Endothelial cell of umbilical vein (primary cell): Measurements from ENCODE around the gene GPR108. TPM values are rescaled to one million over a fixed set of nuclear protein-coding genes. Genes with fewer than 3 reads are reported as not detected.

Experiments used
- BruUV-seq: library from RNA; stranded (reverse); fragments of 400-500 nt; replicated peaks from 2 replicates; lab custom pipeline; 2021; lab: Mats Ljungman, UMichigan
- CTCF ChIA-PET: fragments of 300-600, 350-600 bp; sonication (Branson Sonifier 250); formaldehyde crosslinking; loops from one replicate; lab custom pipeline; 2021; ENCODE audit warnings: antibody characterized with exemption, inconsistent platforms; lab: Charles Lee
- POLR2A ChIA-PET: fragments of 300-600, 350-600 bp; sonication (Branson Sonifier 250); formaldehyde crosslinking; loops from one replicate; lab custom pipeline; 2021; ENCODE audit warnings: antibody characterized with exemption, inconsistent platforms; lab: Charles Lee
- DNase-seq: peaks from one replicate; pipeline ENCODE4 v3.0.0-alpha.2; 2011; ENCODE audit warnings: low read depth, low spot score
- FAIRE-seq: peaks from 2 replicates; lab custom pipeline; 2011; peaks lifted over from hg19 to GRCh38; lab: Jason Lieb, UNC
- H2AFZ ChIP-seq: 2 replicates; pipeline ENCODE4 v1.6.0; 2012; ENCODE audit warnings: low read depth, low read length, control low read depth, inconsistent platforms
- H3K27ac ChIP-seq: 2 replicates; pipeline ENCODE4 v1.5.1; 2011; ENCODE audit warnings: low read depth, mild to moderate bottlenecking, control low read depth, low read length, moderate library complexity; ENCODE audit not compliant: insufficient read depth
- H3K27me3 ChIP-seq, 2 experiments: 2 replicates each; pipeline versions ENCODE4 v1.6.0 to v1.6.1; 2011; ENCODE audit warnings: low read length in 2 of 2, mixed read lengths in 1 of 2; ENCODE audit not compliant: control insufficient read depth in 2 of 2, insufficient read depth in 2 of 2
- H3K36me3 ChIP-seq, 2 experiments: 2 replicates in 1 of 2; 3 replicates in 1 of 2; pipeline ENCODE4 v1.5.1; 2011; ENCODE audit warnings: low read length in 2 of 2, mild to moderate bottlenecking in 1 of 2, moderate library complexity in 1 of 2; ENCODE audit not compliant: control insufficient read depth in 2 of 2, insufficient read depth in 2 of 2; ENCODE audit errors: extremely low read depth in 1 of 2
- H3K4me1 ChIP-seq: 3 replicates; pipeline ENCODE4 v1.5.1; 2011; ENCODE audit warnings: mild to moderate bottlenecking, low read length; ENCODE audit not compliant: control insufficient read depth, insufficient read depth; ENCODE audit errors: extremely low read depth
- H3K4me2 ChIP-seq: 2 replicates; pipeline ENCODE4 v1.6.1; 2011; ENCODE audit warnings: low read length, control low read depth, mixed read lengths; ENCODE audit not compliant: insufficient read depth
- H3K4me3 ChIP-seq, 3 experiments: fragments of 200-600 bp in 1 of 3; sonication (generic), shearing (Covaris generic) in 1 of 3; replicated peaks in 1 of 3; 2 replicates each; pipeline ENCODE4 v1.5.1; 2011 to 2016; ENCODE audit warnings: control low read depth in 3 of 3, low read length in 3 of 3, mild to moderate bottlenecking in 2 of 3, inconsistent platforms in 1 of 3, low read depth in 1 of 3, moderate library complexity in 1 of 3; ENCODE audit not compliant: insufficient read depth in 1 of 3
- H3K79me2 ChIP-seq: 2 replicates; pipeline ENCODE4 v1.6.0; 2012; ENCODE audit warnings: low read length, inconsistent platforms; ENCODE audit not compliant: control insufficient read depth, insufficient read depth
- H3K9ac ChIP-seq: replicated peaks from 2 replicates; pipeline ENCODE3; 2011; ENCODE audit warnings: low read length, control low read depth; ENCODE audit not compliant: insufficient read depth; ENCODE audit errors: extremely low read depth
- H3K9me1 ChIP-seq: replicated peaks from 3 replicates; pipeline ENCODE4 v1.6.0; 2011; ENCODE audit warnings: mild to moderate bottlenecking, low read length; ENCODE audit not compliant: control insufficient read depth, insufficient read depth; ENCODE audit errors: extremely low read depth
- H3K9me3 ChIP-seq: replicated peaks from 2 replicates; pipeline ENCODE4 v1.5.1; 2012; ENCODE audit warnings: low read length, inconsistent platforms; ENCODE audit not compliant: control insufficient read depth, insufficient read depth
- H4K20me1 ChIP-seq: replicated peaks from 2 replicates; pipeline ENCODE3; 2011; ENCODE audit warnings: mild to moderate bottlenecking, low read length; ENCODE audit not compliant: control insufficient read depth, insufficient read depth; ENCODE audit errors: extremely low read depth
- EZH2 ChIP-seq: IDR thresholded peaks from 2 replicates; pipeline ENCODE4 v1.6.1; 2012; ENCODE audit warnings: borderline replicate concordance, low read depth, mild to moderate bottlenecking, moderate library complexity, low read length, inconsistent platforms; ENCODE audit not compliant: severe bottlenecking
- FOS ChIP-seq: IDR thresholded peaks from 2 replicates; pipeline ENCODE4 v1.6.1; 2011; ENCODE audit warnings: mild to moderate bottlenecking, low read length, moderate library complexity, borderline replicate concordance; ENCODE audit not compliant: insufficient read depth
- GATA2 ChIP-seq: IDR thresholded peaks from 2 replicates; pipeline ENCODE4 v1.7.0; 2011; ENCODE audit warnings: low read depth, mild to moderate bottlenecking, moderate library complexity, mixed read lengths, low read length; ENCODE audit not compliant: insufficient read length, insufficient read depth
- JUN ChIP-seq: IDR thresholded peaks from 2 replicates; pipeline ENCODE4 v1.6.1; 2011; ENCODE audit warnings: borderline replicate concordance, low read depth; ENCODE audit not compliant: insufficient read length, insufficient read depth
- MYC ChIP-seq: IDR thresholded peaks from one replicate; pipeline ENCODE4 v1.6.1; 2011; ENCODE audit warnings: mild to moderate bottlenecking, low read depth, low read length
- POLR2A ChIP-seq: IDR thresholded peaks from 2 replicates; pipeline ENCODE4 v1.6.1; 2012; ENCODE audit warnings: low read depth, mild to moderate bottlenecking, control low read depth, low read length
- POLR2AphosphoS5 ChIP-seq: IDR thresholded peaks from 2 replicates; pipeline ENCODE4 v1.6.1; 2012; ENCODE audit warnings: low read depth, mild to moderate bottlenecking, control low read depth, low read length, moderate library complexity; ENCODE audit not compliant: insufficient read depth
- dilution Hi-C: fragments of 300-500 bp; cut with MboI; formaldehyde crosslinking; loops from one replicate; pipeline ENCODE4 v1.15.0; 2019; ENCODE audit warnings: low sequenced_read_pairs; ENCODE audit not compliant: extremely low pct_ligation_motif_present
- intact Hi-C: fragments of 100-400 bp; cut with micrococcal nuclease; formaldehyde crosslinking; loops from one replicate; pipeline ENCODE4 v1.10.0; 2022
- polyA plus RNA-seq, 4 experiments: library from polyadenylated mRNA; depleted of rRNA in 3 of 4; stranded (reverse) in 3 of 4; unstranded in 1 of 4; fragments of >200 nt; gene quantifications; 2 replicates each; pipeline versions ENCODE4 v1.2.1 to v1.2.3, GENCODE V29; 2011 to 2012; ENCODE audit warnings: missing spikeins in 1 of 4
- total RNA-seq: library from RNA; stranded (reverse); gene quantifications from 2 replicates; pipeline ENCODE4 v1.2.3, GENCODE V29; 2021
- TF ChIP-seq, protein P1 (sequence below): IDR thresholded peaks from 2 replicates; pipeline ENCODE4 v1.6.1; 2011; ENCODE audit not compliant: insufficient read depth, insufficient read length
- TF ChIP-seq, protein P2 (sequence below), 2 donors: IDR thresholded peaks; 1 replicate in 1 of 2; 2 replicates in 1 of 2; pipeline ENCODE4 v1.5.1; 2011; ENCODE audit warnings: low read length in 2 of 2, mild to moderate bottlenecking in 2 of 2, moderate library complexity in 2 of 2, control low read depth in 1 of 2, inconsistent platforms in 1 of 2, low read depth in 1 of 2; ENCODE audit not compliant: insufficient read depth in 1 of 2; ENCODE audit errors: extremely low read depth in 1 of 2

GPR108 gene
- total and polyA plus RNA-seq, 2 donors (not counting 3 experiments of a cell fraction or from before 2014, with no cell fraction given) = 68.5 to 80.2 TPM

- Histone ChIP-seq H3K79me2 (peaks cover 3% of the 10 kb centered on the region), H3K27ac (no peak overlapping the region), H3K36me3 (peaks cover 0 to 5% of the 10 kb centered on the region in 2 experiments), H4K20me1 (no peaks in the 10 kb centered on the region), H3K9me3 (no peaks in the 10 kb centered on the region), H2AFZ (no peak overlapping the region), H3K4me3 (no peak overlapping the region), H3K4me1 (peaks cover 26% of the 10 kb centered on the region), H3K9me1 (no peaks in the 10 kb centered on the region), H3K27me3 (no peaks in the 10 kb centered on the region), H3K9ac (no peak overlapping the region), H3K4me2 (no peak overlapping the region)
- no TSS peak for BruUV-seq
- ChIA-PET CTCF (no interaction called here), POLR2A (no interaction called here)
- no peak for DNase-seq
- no peak for FAIRE-seq
- TF ChIP-seq MYC (no peak), JUN (no peak), GATA2 (no peak), POLR2A (no peak), EZH2 (no peak), POLR2AphosphoS5 (no peak), FOS (no peak)
- TF ChIP-seq, protein P1, sequence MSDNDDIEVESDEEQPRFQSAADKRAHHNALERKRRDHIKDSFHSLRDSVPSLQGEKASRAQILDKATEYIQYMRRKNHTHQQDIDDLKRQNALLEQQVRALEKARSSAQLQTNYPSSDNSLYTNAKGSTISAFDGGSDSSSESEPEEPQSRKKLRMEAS = no peak
- TF ChIP-seq, protein P2, sequence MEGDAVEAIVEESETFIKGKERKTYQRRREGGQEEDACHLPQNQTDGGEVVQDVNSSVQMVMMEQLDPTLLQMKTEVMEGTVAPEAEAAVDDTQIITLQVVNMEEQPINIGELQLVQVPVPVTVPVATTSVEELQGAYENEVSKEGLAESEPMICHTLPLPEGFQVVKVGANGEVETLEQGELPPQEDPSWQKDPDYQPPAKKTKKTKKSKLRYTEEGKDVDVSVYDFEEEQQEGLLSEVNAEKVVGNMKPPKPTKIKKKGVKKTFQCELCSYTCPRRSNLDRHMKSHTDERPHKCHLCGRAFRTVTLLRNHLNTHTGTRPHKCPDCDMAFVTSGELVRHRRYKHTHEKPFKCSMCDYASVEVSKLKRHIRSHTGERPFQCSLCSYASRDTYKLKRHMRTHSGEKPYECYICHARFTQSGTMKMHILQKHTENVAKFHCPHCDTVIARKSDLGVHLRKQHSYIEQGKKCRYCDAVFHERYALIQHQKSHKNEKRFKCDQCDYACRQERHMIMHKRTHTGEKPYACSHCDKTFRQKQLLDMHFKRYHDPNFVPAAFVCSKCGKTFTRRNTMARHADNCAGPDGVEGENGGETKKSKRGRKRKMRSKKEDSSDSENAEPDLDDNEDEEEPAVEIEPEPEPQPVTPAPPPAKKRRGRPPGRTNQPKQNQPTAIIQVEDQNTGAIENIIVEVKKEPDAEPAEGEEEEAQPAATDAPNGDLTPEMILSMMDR (IDR thresholded peaks at IDR 0.05; ENCODE audit: extremely low read depth in 1 of 2, insufficient read depth in 1 of 2, low read depth in 1 of 2, low read length in 2 of 2) = no peak
- intact Hi-C loops = loop anchor here (10.0 kb wide), 2 partner anchors 57 to 307 kb away; partner anchors contain the start of genes KHSRP and TNFSF14
- dilution Hi-C loops = no loop called here
Measured at GRCh38 chr19:6731822-6732221, 5.6 kb downstream of the GPR108 start.
